ENCODE measurements around the gene LTC4S.

The LTC4S gene

DNA sequence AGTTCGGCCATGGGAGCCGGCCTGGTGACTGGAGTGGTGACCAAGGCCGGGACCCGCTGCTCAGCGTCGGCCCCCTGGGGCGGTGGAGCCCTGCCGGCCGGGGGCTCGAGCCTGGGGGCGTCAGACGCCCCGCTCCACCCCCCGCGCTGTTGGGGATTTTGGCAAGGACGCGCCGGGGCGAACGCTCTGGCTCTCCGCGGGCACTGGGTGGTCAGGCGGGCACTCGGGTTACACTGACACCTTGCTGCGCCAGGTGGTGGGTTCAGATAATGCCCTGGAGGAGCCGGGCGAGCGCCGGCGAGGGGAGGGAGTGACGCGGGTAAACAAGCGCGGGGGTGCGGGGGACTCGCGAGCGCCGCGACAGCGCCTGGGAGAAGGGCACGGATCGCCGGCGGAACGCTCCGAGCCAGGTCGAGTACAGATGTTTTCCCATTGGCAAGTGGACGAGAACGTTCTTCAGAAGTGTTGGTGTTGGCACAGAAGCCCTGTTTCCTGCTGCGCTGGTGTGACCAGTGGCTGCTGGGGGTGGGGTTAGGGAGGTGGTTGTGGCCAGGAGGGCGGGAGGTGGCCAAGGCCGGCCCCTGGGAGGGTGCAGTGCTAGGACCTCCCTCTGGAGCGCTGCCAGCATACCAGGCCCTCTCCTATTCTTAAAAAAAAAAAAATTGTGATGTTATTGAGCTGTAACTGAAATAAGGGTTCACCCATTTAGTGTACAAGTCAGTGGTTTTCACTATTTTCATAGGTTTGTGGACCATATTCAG, 27.7 kb downstream of the LTC4S start:
- TF ChIP-seq, protein P1, sequence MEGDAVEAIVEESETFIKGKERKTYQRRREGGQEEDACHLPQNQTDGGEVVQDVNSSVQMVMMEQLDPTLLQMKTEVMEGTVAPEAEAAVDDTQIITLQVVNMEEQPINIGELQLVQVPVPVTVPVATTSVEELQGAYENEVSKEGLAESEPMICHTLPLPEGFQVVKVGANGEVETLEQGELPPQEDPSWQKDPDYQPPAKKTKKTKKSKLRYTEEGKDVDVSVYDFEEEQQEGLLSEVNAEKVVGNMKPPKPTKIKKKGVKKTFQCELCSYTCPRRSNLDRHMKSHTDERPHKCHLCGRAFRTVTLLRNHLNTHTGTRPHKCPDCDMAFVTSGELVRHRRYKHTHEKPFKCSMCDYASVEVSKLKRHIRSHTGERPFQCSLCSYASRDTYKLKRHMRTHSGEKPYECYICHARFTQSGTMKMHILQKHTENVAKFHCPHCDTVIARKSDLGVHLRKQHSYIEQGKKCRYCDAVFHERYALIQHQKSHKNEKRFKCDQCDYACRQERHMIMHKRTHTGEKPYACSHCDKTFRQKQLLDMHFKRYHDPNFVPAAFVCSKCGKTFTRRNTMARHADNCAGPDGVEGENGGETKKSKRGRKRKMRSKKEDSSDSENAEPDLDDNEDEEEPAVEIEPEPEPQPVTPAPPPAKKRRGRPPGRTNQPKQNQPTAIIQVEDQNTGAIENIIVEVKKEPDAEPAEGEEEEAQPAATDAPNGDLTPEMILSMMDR (conservative IDR thresholded peaks at IDR 0.05; ENCODE audit: control insufficient read depth, insufficient read depth, low read depth, low read length): no peak
- peak overlapping the region; percentile 72 for H3K4me3 ChIP-seq (ENCODE audit: control insufficient read depth, low read depth, low read length)
- DNase-seq (ENCODE audit: low read depth): peak; percentile 95

DNA sequence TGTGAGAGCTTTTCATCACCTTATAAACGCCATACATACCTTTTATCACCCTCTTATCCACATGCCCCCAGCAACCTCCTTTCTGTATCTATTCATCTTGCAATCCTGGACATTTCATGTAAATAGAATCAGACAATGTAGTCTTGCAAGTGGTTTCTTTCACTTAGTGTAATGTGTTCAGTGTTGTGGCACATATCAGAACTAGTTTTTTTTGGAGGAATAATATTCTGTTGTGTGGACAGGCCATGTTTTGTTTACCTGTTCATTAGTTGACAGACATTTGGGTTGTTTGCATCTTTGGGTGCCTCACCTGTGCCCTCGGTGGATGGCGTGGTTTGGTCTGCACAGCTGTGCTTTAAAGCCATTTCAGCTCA, 28.3 kb downstream of the LTC4S start:
- DNase-seq (ENCODE audit: low read depth): no peak
- peak overlapping the region; percentile 72 for H3K4me3 ChIP-seq (ENCODE audit: control insufficient read depth, low read depth, low read length)
- TF ChIP-seq, protein P1 (conservative IDR thresholded peaks at IDR 0.05; ENCODE audit: control insufficient read depth, insufficient read depth, low read depth, low read length): no peak

DNA sequence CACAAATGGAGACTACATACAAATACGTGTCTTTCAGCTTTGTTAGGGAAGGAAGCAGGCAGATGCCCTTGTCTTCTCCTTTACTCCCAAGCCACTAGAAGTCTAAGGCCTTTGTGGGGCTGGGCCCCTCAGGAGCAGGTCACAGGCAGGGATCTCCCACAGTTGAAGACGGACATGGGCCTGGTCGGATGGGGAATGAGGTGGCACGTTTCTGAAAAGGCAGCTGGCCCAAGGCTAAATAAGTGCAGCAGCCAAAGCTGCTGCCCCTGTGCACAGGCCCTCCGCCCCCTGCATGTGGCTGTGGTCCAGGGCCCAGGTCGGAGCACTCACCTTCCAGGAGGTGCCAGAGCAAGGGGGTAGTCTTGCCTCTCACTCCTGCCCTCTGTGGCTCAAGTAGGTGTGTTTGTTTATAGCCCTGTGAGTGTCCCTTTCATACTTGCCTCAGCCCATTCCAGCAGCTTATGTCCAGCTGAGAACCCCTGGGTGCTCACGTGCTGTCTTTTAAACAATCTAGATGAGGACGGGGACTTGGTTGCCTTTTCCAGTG, 28.7 kb downstream of the LTC4S start:
- TF ChIP-seq, protein P1 (conservative IDR thresholded peaks at IDR 0.05; ENCODE audit: control insufficient read depth, insufficient read depth, low read depth, low read length): no peak
- DNase-seq (ENCODE audit: low read depth): no peak
- peak overlapping the region; percentile 72 for H3K4me3 ChIP-seq (ENCODE audit: control insufficient read depth, low read depth, low read length)

DNA sequence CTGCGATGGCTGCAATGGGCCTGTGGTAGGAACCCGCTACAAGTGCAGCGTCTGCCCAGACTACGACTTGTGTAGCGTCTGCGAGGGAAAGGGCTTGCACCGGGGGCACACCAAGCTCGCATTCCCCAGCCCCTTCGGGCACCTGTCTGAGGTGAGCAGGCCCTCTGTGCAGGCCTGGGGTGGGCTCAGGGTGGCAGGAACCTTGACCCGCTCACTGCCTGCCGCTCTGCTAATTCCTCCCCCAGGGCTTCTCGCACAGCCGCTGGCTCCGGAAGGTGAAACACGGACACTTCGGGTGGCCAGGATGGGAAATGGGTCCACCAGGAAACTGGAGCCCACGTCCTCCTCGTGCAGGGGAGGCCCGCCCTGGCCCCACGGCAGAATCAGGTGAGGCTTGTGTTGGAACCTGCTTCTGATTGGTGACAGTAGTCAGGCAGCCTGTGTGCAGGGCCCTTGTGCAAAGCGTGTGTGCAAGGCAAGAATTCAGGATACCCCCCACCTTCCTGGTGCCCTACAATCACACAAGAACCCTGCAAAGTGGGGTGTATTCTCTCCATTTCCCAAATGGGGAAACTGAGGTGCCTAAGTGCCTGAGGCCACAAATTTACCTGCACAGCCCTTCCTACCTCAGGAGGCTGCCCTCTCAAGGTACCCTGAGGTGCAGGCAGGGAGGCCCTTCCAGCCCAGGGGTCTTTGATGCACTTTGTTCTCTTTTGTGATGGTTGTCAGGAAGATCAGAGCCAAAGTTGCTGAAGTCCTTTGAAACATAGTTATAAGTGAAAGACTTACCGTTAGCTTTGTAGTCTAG, 30.4 kb downstream of the LTC4S start:
- no peak overlapping the region for H3K4me3 ChIP-seq (ENCODE audit: control insufficient read depth, low read depth, low read length)
- no peak for DNase-seq (ENCODE audit: low read depth)
- TF ChIP-seq, protein P1 (conservative IDR thresholded peaks at IDR 0.05; ENCODE audit: control insufficient read depth, insufficient read depth, low read depth, low read length): no peak

DNA sequence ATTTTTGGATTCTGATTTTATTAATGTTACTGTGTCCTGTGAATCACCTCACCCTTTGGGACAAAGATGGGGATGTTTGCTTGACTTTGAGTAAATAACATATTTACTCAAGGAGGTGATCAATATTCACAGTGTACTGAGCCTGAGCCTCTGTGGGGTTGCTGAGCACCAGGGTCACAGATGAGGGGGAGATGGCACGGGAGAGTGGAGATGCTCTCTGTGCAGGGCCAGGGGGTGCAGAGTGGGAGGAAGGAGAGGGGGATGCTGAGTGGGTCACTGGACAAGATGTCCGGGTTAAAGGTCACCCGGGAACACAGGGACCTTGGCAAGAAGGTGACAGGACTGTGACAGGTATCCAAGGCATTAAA, 30.9 kb downstream of the LTC4S start:
- TF ChIP-seq, protein P1 (conservative IDR thresholded peaks at IDR 0.05; ENCODE audit: control insufficient read depth, insufficient read depth, low read depth, low read length): no peak
- no peak for DNase-seq (ENCODE audit: low read depth)
- no peak overlapping the region for H3K4me3 ChIP-seq (ENCODE audit: control insufficient read depth, low read depth, low read length)

DNA sequence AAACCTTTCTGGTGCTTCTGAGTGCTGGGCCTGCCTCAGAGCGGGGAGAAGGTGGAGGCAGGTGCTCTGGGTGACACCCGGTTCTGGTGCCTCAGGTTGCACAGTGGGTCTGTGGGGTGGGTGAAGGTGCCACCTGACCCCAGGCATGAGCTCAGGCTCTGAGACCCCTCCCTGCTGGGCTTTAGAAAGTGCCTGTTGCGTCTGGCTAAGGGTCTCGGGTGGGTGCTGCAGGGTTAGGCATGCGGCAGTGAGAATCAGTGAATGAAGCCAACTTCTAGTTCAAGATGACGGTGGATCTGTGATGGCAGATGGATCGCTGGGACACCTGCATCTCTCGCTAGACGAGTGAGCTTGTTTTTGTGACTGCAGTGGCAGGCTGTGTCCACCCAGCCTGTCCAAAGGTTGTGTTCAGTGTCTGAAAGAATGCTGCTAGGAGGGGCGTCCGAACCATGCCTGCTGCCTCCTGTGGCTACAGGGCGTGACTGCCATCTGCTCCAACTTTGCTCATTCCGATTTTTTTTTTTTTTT, 31.9 kb downstream of the LTC4S start:
- DNase-seq (ENCODE audit: low read depth): no peak
- no peak overlapping the region for H3K4me3 ChIP-seq (ENCODE audit: control insufficient read depth, low read depth, low read length)
- TF ChIP-seq, protein P1 (conservative IDR thresholded peaks at IDR 0.05; ENCODE audit: control insufficient read depth, insufficient read depth, low read depth, low read length): no peak
